Measurements from ENCODE around the gene EFCC1. TPM values are rescaled to one million over a fixed set of nuclear protein-coding genes. Genes with fewer than 3 reads are reported as not detected.

Gene EFCC1
- total and polyA plus RNA-seq, 2 of the 13 experiments (the other 11 are each of a cell fraction or from before 2014, with no cell fraction given) = not detected

DNA sequence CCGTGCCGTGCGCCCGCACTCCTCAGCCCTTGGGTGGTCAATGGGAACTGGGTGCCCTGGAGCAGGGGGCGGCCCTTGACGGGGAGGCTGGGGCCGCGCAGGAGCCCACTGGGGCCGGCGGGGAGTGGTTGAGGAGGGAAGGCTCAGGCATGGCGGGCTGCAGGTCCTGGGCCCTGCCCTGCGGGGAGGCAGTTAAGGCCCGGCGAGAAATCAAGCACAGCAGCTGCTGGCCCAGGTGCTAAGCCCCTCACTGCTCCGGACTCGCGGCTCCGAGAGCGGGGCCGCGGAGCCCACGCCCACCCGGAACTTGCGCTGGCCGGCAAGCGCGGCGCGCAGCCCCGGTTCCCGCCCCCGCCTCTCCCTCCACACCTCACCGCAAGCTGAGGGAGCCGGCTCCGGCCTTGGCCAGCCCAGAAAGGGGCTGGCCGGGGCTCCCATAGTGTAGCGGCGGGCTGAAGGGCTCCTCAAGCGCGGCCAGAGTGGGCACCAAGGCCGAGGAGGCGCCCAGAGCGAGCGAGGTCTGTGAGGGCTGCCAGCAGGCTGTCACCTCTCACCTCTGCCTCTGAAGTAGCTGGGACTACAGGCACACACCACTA lies 67.3 kb downstream of the EFCC1 start:
- Histone ChIP-seq H3K27ac (ENCODE audit: extremely low read length, insufficient read depth, low read length) (no peak overlapping the region), H4K20me1 (ENCODE audit: insufficient read depth, low read length) (no peaks in the 10 kb centered on the region), H3K4me2 (ENCODE audit: low read depth, low read length) (no peak overlapping the region), H2AFZ (ENCODE audit: low read length) (no peak overlapping the region), H3K36me3 (replicated peaks in 1 of 2; ENCODE audit: control insufficient read depth in 1 of 2, insufficient read depth in 2 of 2, low read length in 2 of 2) (no peaks in the 10 kb centered on the region), H3K4me3 (replicated peaks in 1 of 3; ENCODE audit: insufficient read depth in 1 of 3, low read depth in 2 of 3, low read length in 3 of 3) (no peak overlapping the region), H3K79me2 (ENCODE audit: insufficient read depth, low read length) (no peaks in the 10 kb centered on the region), H3K27me3 (ENCODE audit: control insufficient read depth in 1 of 2, insufficient read depth in 2 of 2, low read length in 2 of 2) (peaks cover 1 to 27% of the 10 kb centered on the region in 2 experiments; a peak in 4 of 5 replicates), H3K9me3 (ENCODE audit: low read length) (no peaks in the 10 kb centered on the region), H3K9ac (ENCODE audit: insufficient read depth, low read depth, low read length) (no peak overlapping the region), H3K4me1 (ENCODE audit: insufficient read depth, low read length) (0 out of 2 replicates have a peak, but pooled peaks cover 7% of the 10 kb centered on the region)
- no peak for DNase-seq (ENCODE audit: low spot score)
- ATAC-seq = no peak
- BruUV-seq (replicated peaks) = no TSS peak
- no peak for TF ChIP-seq ZNF33B (CRISPR knock-in tag; IDR thresholded peaks at IDR 0.05)
- TF ChIP-seq, protein P1, sequence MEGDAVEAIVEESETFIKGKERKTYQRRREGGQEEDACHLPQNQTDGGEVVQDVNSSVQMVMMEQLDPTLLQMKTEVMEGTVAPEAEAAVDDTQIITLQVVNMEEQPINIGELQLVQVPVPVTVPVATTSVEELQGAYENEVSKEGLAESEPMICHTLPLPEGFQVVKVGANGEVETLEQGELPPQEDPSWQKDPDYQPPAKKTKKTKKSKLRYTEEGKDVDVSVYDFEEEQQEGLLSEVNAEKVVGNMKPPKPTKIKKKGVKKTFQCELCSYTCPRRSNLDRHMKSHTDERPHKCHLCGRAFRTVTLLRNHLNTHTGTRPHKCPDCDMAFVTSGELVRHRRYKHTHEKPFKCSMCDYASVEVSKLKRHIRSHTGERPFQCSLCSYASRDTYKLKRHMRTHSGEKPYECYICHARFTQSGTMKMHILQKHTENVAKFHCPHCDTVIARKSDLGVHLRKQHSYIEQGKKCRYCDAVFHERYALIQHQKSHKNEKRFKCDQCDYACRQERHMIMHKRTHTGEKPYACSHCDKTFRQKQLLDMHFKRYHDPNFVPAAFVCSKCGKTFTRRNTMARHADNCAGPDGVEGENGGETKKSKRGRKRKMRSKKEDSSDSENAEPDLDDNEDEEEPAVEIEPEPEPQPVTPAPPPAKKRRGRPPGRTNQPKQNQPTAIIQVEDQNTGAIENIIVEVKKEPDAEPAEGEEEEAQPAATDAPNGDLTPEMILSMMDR (CRISPR knock-in tag; IDR thresholded peaks at IDR 0.05) = no peak
- no peak for TF ChIP-seq MTF1 (CRISPR knock-in tag; IDR thresholded peaks at IDR 0.05)
- no peak for TF ChIP-seq ESRRA (CRISPR knock-in tag; IDR thresholded peaks at IDR 0.05; ENCODE audit: low read depth)
- no peak for TF ChIP-seq ATRX (CRISPR knock-in tag; IDR thresholded peaks at IDR 0.05; ENCODE audit: borderline replicate concordance)
- intact Hi-C loops (cut with micrococcal nuclease; ENCODE audit: unreplicated experiment) (no loop called here), in situ Hi-C loops (cut with HindIII; ENCODE audit: extremely low pct_ligation_motif_present, low pct_unique_long_range_greater_than_20kb) (no loop called here)
- no peak for FAIRE-seq
- ChIA-PET POLR2A (interaction anchor here (0.6 kb wide), 1 partner anchor 144 kb away, joined by 4 read pairs; no protein-coding TSS in a partner anchor), CTCF (ENCODE audit: low intra/inter-chr PET ratio, low total read pairs) (no interaction called here)
- WGBS (ENCODE audit: low lambda C conversion rate) = 69% methylated on average over 27 of the region's 44 CpGs

Data from HepG2 (cell line).